ENCODE results near the gene ZNF148.

The ZNF148 gene

DNA sequence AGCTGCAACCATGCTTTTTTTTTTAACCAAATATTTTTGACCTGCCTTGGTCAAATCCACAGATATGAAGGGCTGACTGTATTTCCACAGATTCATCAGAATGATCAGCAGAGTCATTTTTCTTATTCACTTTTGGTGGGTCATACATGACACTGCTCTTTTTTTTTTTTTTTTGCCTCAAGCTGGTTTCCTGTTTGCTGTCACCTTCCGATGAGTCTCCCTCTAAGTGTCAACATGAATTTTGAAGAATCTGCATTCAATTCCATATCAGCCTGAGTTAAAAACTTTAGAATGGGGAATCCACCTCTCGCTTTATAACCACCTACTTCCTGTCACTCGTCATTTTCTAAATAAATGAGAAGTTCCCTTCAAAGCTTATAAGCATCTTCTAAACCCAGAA is 160.4 kb downstream of the ZNF148 start:
- TF ChIP-seq, protein P1, sequence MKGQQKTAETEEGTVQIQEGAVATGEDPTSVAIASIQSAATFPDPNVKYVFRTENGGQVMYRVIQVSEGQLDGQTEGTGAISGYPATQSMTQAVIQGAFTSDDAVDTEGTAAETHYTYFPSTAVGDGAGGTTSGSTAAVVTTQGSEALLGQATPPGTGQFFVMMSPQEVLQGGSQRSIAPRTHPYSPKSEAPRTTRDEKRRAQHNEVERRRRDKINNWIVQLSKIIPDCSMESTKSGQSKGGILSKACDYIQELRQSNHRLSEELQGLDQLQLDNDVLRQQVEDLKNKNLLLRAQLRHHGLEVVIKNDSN (IDR thresholded peaks at IDR 0.05) = no peak
- TF ChIP-seq TEAD4 (IDR thresholded peaks at IDR 0.05) (no peak), ZBTB7A (IDR thresholded peaks at IDR 0.05; ENCODE audit: low read depth) (no peak), TAF1 (IDR thresholded peaks at IDR 0.05; ENCODE audit: low read depth) (no peak), FOXM1 (IDR thresholded peaks at IDR 0.05; ENCODE audit: borderline replicate concordance, low read depth) (no peak), EGR1 (IDR thresholded peaks at IDR 0.05) (no peak), TCF12 (IDR thresholded peaks at IDR 0.05; ENCODE audit: low read depth) (no peak)

GRCh38 chr3:125213946-125214542 is 161.1 kb downstream of the ZNF148 start:
- TF ChIP-seq FOXM1 (IDR thresholded peaks at IDR 0.05; ENCODE audit: borderline replicate concordance, low read depth) = no peak
- TF ChIP-seq TEAD4 (IDR thresholded peaks at IDR 0.05) = peak; percentile 54
- TF ChIP-seq, protein P1 (IDR thresholded peaks at IDR 0.05) = peak; percentile 63

- TF ChIP-seq TCF12 (IDR thresholded peaks at IDR 0.05; ENCODE audit: low read depth) = no peak
- no peak for TF ChIP-seq FOXM1 (IDR thresholded peaks at IDR 0.05; ENCODE audit: borderline replicate concordance, low read depth)
- no peak for TF ChIP-seq EGR1 (IDR thresholded peaks at IDR 0.05)
- TF ChIP-seq, protein P2, sequence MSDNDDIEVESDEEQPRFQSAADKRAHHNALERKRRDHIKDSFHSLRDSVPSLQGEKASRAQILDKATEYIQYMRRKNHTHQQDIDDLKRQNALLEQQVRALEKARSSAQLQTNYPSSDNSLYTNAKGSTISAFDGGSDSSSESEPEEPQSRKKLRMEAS (IDR thresholded peaks at IDR 0.05) = no peak
- TF ChIP-seq TAF1 (IDR thresholded peaks at IDR 0.05; ENCODE audit: low read depth) = no peak
- TF ChIP-seq REST (IDR thresholded peaks at IDR 0.05; ENCODE audit: low read depth) = no peak
- no peak for TF ChIP-seq CREB1 (IDR thresholded peaks at IDR 0.05; ENCODE audit: low read depth)
- TF ChIP-seq EP300 (IDR thresholded peaks at IDR 0.05; ENCODE audit: borderline replicate concordance) = no peak
- TF ChIP-seq YY1 (IDR thresholded peaks at IDR 0.05; ENCODE audit: low read depth) = no peak
- TF ChIP-seq, protein P1 (IDR thresholded peaks at IDR 0.05) = no peak
- TF ChIP-seq NFIC (IDR thresholded peaks at IDR 0.05) = no peak
- TF ChIP-seq ZBTB7A (IDR thresholded peaks at IDR 0.05; ENCODE audit: low read depth) = no peak
- no peak for TF ChIP-seq CEBPB (IDR thresholded peaks at IDR 0.05)
- no peak for TF ChIP-seq RAD21 (IDR thresholded peaks at IDR 0.05; ENCODE audit: low read depth)
- TF ChIP-seq TEAD4 (IDR thresholded peaks at IDR 0.05) = no peak
These were observed 161.8 kb downstream of the ZNF148 start for GRCh38 chr3:125213364-125213755.

GRCh38 chr3:125212509-125213363 is 162.4 kb downstream of the ZNF148 start, which contains the start of gene SLC12A8:
SLC12A8 (minus strand) TSS chr3:125212748; CDS start chr3:125211349, 1,399 bp downstream.
- TF ChIP-seq REST (IDR thresholded peaks at IDR 0.05; ENCODE audit: low read depth) (no peak), ZBTB7A (IDR thresholded peaks at IDR 0.05; ENCODE audit: low read depth) (peak; percentile 54; the same call in 1 of the 2 replicates), EP300 (IDR thresholded peaks at IDR 0.05; ENCODE audit: borderline replicate concordance) (no peak), YY1 (IDR thresholded peaks at IDR 0.05; ENCODE audit: low read depth) (no peak), CEBPB (IDR thresholded peaks at IDR 0.05) (no peak), TAF1 (IDR thresholded peaks at IDR 0.05; ENCODE audit: low read depth) (peak; percentile 3; the same call in 1 of the 2 replicates), RAD21 (IDR thresholded peaks at IDR 0.05; ENCODE audit: low read depth) (no peak), NFIC (IDR thresholded peaks at IDR 0.05) (0 out of 2 replicates have a peak, but pooled peaks have one; percentile 9), TEAD4 (IDR thresholded peaks at IDR 0.05) (no peak), EGR1 (IDR thresholded peaks at IDR 0.05) (no peak), TCF12 (IDR thresholded peaks at IDR 0.05; ENCODE audit: low read depth) (0 out of 2 replicates have a peak, but pooled peaks have one; percentile 14), CREB1 (IDR thresholded peaks at IDR 0.05; ENCODE audit: low read depth) (no peak), FOXM1 (IDR thresholded peaks at IDR 0.05; ENCODE audit: borderline replicate concordance, low read depth) (no peak)
- TF ChIP-seq, protein P2 (IDR thresholded peaks at IDR 0.05) = peak; percentile 91
- TF ChIP-seq, protein P1 (IDR thresholded peaks at IDR 0.05) = peak; percentile 71

Data from Ishikawa (cell line).